SKM-1 (cell line): ENCODE results near the gene ADAMTS2.

Experiments
- DNase-seq: peaks from one replicate; lab custom pipeline; 2025; ENCODE audit not compliant: unreplicated experiment; lab: John Stamatoyannopoulos, UW

Gene ADAMTS2

GRCh38 chr5:179149278-179149677 lies 196.0 kb downstream of the ADAMTS2 start:
- no peak for DNase-seq

DNA sequence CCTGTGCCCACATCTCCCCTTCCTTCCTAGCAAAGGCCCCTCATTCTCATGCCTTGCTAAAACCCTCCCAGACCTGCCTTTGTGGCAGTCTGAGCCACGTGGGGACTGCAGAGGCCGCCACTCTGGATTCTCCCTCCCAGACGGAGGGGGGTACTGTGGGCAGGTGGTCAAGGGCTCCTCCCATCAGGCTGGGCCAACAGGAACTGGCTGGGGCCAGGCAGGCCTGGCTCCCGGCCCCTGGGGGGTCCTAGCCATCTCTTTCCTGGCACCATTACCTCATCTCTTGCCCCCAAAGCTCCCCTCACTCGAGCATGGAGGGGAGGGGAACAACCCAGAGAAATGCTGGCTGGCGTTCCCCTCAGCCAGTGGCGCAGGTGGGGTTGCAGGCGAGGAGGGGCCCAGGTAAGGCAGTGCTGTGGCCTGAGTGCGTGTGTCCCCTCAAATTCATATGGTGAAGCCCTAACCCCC lies 196.5 kb downstream of the ADAMTS2 start:
- DNase-seq: no peak

DNA sequence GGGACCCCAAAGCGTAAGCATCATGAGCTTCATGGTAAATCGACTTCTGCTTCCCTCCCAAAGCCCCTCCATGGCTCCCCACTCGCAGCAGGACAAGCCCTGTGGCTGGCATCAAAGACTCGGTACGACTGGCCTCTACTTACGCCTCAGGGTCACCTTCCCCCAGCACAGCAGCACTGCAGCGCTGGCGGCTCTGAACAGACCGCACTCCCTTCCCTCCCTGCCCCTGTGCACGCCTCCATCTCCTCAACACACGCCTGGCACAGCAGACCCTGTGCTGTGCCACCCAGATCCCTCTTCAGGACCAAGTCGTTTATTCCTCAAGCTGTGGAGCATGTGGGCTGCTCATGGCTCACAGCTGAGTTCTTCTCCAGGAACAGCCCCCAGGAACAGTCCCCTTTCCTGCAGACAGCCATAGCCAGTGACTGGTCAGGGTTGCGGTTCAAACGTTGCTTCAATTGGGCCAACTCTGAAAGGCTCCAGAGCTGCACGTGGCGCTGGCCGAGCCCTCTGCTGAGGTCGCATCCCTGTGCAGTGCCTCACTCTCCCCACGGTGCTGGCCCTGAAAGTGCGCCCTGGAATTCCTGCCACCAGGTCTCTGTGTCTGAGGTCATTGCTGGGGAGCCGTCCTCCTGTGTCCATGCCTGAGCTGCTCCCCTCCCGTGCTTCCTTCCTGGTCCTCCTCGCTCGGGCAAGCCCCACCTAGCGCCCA lies 197.1 kb downstream of the ADAMTS2 start:
- no peak for DNase-seq

DNA sequence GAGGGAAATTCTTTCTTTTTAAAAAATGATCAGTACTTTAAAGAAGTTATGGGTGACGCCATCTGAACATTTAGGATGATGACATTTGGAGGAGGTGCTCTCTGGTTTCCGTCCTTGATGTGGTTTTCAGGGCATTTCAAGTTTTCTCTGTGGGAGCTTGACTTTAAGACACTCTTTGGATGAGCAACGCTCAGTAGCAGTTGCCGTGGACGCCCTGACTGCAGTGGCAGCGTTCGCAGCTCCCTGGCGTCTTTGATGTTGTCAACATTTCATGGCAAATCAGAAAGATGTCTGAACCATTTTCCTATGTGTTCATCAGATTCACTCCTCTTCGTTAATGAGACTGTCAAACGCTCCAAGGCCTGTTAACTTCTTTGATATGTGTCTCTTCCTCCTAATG lies 199.0 kb downstream of the ADAMTS2 start:
- no peak for DNase-seq

GRCh38 chr5:179143446-179143845 lies 201.8 kb downstream of the ADAMTS2 start:
- no peak for DNase-seq

- no peak for DNase-seq
Measured at GRCh38 chr5:179142434-179143198, 202.6 kb downstream of the ADAMTS2 start.

- DNase-seq: no peak
Measured at GRCh38 chr5:179141867-179142266, 203.4 kb downstream of the ADAMTS2 start.

- no peak for DNase-seq
Measured at GRCh38 chr5:179140293-179140692, 205.0 kb downstream of the ADAMTS2 start.

DNA sequence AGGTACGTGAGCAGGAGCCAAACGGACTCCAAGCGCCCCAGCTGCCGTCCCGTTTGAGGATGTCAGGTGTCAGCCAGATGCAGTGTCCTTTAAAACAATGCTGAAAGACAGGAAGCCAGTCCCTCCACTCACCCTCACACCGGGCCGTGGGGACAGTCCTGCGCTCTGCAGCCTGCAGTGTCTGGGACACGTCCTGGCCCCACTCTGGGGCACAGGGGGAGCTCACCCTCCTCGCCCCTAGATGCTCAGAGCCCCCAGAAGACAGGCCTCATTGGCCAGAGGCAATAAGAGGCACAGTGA lies 205.4 kb downstream of the ADAMTS2 start:
- DNase-seq: no peak

DNA sequence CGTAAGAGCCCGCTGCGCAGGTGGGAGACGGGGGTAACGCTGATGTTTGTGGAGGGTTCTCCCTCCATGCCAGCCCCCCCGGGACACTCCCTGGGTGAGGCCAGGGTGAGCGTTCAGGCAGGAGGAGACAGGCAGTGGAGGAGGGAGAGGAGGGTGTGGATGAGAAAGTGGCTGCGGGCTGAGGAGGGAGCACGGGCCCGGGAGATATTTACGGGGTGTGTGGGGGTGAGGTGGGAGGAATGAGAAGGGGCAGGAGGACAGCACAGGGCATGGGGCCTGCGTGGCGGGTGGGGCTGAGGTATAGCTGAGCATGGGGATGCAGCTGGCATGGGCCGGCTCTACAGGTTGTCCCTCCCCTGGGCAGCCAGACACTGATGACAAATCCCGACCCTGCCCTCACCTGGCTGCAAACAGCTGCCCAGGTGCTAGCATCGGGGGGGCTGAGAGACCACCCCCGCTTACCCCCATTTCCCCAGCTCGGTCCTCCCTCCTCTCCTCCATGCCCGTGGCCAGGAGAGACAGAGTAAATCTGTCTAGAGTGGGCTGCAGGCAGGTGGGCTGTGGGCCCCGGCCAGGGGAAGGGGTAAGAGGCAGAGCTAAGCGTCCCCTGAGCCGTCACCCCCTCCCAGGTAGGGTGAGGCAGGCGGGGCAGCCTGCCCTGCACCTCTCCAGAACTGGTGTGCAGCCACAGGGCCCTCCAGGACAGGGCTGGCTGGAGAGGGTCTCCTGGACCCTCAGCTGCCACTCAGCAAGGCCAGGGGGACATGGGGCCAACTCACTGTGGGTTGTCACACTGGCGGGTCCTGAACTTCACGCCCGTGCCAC lies 205.9 kb downstream of the ADAMTS2 start:
- no peak for DNase-seq

- DNase-seq: no peak
Measured at GRCh38 chr5:179138568-179138925, 206.7 kb downstream of the ADAMTS2 start.

DNA sequence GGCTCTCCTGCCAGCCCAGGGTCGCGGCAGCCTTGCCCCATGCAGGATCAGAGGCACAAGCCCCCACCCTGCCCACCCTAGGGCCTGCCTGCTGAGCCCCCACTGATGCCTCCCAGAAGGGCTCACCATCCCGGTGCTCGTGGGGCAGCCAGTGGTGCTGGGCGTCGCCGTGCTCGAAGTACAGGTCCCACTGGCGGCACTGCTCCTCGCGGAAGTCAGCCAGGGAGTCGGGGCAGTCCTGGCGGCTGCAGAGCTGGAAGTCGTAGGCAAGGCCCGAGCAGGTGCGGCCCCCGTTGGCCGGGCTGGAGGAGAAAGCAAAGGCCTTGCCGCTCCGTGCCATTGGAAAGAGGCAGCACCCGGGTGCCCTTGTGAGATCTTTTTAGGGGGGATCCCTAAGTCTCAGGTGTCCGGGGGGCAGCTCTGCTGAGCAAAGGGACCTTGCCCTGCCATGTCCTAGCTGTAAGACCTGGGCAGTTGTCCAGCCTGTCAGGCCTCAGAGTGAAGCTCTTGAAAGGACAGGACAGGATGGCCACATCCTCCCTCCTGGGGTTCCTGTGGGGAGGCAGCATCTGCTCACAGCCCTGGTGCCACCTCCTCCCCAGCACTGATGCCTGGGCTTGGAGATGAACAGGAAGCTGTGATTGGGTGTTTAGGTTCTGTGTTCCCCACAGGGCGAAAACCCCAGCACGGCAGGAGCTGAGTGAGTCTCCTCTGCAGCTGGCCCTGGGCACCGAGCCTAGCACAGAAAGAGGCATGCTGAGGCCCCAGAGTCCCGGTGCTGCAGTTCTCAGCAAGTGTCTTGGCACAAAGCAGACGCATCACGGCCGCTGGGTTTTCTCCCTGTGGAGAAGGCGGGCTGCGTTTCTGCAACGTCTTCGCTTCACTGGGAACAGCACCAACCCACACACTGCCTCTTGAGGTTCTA lies 207.4 kb downstream of the ADAMTS2 start:
- no peak for DNase-seq

DNA sequence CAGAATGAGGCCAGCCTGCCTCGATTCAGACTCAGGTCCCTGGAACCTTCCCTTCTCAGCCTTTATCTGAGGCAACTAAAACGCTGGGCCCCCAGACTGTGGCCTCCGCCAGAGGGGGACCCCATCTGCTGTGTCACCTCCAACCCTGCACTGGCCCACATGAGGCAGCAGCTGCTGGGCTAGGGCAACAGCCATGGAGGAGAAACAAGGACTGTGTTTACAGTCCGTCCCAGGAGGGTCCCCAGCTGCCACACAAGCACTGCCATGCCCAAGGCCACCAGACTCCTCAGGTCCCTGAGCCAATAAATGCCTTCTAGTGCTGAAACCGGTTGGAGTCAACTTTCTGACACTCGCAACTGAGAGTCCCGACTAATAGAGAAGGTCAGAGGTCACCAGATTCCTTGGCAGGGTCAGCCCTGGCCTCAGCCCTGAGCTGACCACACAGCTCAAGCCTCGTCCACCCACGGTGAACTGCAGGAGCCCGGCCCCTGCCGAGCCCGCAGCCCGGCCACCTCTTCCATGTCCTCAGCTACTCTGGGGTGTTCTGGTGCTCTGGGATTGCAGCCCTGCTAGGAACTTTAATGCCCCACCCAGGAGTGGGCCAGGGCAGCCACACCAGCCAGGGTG lies 208.1 kb downstream of the ADAMTS2 start:
- DNase-seq: no peak

DNA sequence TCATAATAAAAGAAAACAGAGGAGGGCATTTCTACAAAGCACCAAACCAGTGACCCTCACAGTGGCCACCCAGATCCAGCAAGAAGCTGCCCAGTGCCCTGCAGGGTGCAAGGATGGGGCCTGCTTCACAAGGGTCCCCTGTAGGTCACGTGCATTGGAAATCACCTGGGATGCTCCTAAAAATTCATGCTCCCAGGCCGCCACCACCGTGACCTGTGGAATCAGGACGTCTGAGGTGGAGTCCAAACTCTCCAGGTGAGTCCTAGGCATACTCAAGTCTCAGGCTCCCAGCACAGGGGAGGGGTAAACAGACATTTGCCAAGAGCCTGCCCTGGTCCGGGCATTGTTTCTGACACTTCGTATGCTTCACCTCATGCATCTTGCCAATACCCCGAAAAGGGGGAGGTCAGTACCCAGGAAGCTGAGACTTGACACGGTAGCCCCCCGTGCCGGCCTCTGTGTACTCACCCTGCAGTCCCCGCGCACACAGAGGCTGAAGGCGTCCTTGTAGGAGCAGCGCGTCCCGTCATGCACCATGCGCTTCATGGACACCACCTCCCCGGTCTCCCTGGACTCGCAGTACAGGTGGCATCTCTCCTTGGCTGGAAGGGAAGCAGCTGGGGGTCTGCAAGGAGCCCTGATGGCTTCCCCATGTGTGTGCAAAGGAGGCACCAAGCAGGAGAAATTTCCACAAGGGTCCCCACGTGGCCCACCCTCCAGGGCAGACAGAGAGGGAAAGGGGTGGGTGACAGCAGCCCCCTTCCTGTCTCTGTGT lies 209.6 kb downstream of the ADAMTS2 start:
- DNase-seq: no peak

DNA sequence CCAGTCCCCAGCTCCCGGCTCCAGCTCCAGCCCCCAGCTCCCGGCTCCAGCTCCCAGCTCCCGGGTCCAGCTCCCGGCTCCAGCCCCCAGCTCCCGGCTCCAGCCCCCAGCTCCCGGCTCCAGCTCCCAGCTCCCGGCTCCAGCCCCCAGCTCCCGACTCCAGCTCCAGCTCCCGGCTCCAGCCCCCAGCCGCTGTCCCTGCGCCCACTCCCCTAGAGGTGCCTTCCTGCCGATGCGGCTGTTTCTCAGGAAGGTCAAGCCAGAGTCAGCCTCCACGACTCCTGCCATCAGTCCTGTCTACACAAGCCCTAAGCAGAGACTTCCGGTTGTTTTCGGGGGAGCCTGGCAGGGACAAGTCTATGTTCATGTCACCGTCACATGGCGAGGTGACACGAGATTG lies 210.3 kb downstream of the ADAMTS2 start:
- no peak for DNase-seq

DNA sequence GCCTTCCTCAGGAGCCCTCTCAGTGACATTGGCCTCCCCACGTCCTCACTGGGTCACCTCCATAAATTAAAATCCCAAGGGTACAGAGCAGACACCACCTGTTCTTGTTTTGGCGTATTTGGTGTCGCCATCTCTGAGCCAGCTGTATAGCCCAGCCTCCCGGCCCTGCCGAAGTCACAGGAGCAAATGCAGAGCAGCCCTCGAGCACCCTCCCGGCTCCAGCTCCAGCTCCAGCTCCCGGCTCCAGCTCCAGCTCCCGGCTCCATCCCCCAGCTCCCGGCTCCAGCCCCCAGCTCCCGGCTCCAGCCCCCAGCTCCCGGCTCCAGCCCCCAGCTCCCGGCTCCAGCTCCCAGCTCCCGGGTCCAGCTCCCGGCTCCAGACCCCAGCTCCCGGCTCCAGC lies 210.8 kb downstream of the ADAMTS2 start:
- DNase-seq: no peak

DNA sequence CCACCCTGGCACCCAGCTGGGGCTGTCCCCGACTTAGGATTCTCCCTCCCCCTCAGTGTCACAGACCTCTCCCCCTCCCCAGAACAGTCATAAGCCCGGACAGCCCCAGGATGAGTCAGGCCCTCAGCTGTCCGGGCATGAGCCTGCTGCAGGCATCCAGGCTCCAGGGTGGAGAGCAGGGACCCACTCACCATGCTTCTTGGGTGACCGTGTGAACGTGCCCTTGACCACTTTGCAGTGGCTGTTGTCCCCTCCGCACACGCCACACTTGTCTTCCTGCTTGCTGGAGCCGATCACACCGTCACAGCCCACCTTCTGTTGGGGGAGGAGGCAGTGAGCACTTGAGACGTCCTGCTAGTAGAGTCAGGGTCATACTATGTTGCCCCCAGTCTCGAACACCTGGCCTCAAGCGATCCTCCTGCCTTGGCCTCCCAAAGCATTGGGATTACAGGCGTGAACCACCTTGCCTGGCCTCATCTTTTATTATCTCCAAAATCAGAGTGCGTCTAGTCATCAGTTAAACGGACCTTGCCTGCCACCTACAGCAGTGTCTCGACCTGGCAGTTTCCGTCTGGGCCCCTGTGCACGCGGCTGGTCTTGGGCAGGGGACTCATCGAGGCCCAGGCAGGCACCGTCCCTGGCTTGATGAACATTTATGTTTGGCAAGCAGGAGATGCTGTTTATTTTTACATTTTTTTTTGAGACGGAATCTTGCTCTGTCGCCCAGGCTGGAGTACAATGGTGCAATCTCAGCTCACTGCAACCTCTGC lies 212.5 kb downstream of the ADAMTS2 start:
- DNase-seq: no peak

DNA sequence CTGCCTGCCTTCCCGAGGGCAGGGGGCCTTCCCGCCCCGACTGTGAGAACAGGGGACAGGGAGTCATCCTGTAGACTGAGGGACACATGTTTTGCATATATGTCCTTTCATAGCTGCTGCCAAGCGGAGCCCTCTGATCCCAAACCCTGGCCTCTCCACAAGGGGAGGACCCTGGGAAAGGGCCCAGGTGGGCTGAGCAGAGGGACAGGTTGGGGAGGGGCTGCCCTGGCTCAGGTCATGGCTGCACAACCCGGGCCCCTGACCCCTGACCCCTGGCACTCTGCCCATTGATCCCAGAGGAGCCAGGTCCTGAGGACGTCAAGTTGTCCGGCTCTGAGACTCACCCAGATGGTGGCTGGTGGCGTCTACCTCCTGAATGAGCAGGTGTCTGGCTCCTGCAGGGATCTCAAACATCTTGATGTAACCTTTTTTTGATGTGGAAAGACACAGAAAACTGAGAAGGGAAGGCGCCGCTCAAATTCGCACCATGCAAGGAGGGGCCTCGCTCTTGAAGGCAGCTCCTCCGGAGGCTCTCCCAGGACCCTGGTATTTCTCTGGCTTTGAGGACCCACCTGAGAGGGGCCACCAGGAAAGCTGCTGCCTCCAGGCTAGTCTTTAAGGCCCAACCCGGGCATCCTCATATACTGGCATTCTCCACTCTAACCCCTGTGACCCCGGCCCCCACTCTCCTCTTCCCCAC lies 213.2 kb downstream of the ADAMTS2 start:
- no peak for DNase-seq
